Left ventricle myocardium inferior (tissue), 1 donor: ENCODE measurements around the gene MBTPS1. TPM values are rescaled to one million over a fixed set of nuclear protein-coding genes. Genes with fewer than 3 reads are reported as not detected.

ENCODE experiments used
- DNase-seq: peaks from one replicate; pipeline ENCODE4 v3.0.0-alpha.2; 2020
- H3K27ac ChIP-seq: fragments of 200-600 bp; replicated peaks from 2 replicates; pipeline ENCODE4 v1.8.0; 2021
- H3K27me3 ChIP-seq: fragments of 200-600 bp; 2 replicates; pipeline ENCODE4 v1.8.0; 2021; ENCODE audit warnings: low read depth
- H3K36me3 ChIP-seq: fragments of 200-600 bp; 2 replicates; pipeline ENCODE4 v1.8.0; 2021
- H3K4me1 ChIP-seq: fragments of 200-600 bp; 2 replicates; pipeline ENCODE4 v1.8.0; 2021
- H3K4me3 ChIP-seq: fragments of 200-600 bp; 2 replicates; pipeline ENCODE4 v1.8.0; 2021; ENCODE audit warnings: mild to moderate bottlenecking, moderate library complexity
- H3K9me3 ChIP-seq: fragments of 200-600 bp; replicated peaks from 2 replicates; pipeline ENCODE4 v1.8.0; 2021
- intact Hi-C: fragments of 100-400 bp; cut with micrococcal nuclease; formaldehyde crosslinking; loops from one replicate; pipeline ENCODE4 v1.11.0; 2022
- total RNA-seq: library from RNA; stranded (reverse); fragmentation: NEBNext Ultra II Directional; extraction: Animal tissue kit (Norgen Biotek cat#: 25700); gene quantifications from one replicate; pipeline ENCODE4 v1.2.1, GENCODE V29; 2021
- TF ChIP-seq, protein P1 (sequence below): fragments of 200-600 bp; IDR thresholded peaks from 2 replicates; pipeline ENCODE4 v1.8.0; 2021; ENCODE audit warnings: antibody characterized with exemption, mild to moderate bottlenecking, borderline replicate concordance
- donor health status: DM: no; HTN: yes; CAD: no; lungs with severe emphysema.

MBTPS1 gene
- total RNA-seq, 1 donor from 2014 or later, result 72.5 TPM

DNA sequence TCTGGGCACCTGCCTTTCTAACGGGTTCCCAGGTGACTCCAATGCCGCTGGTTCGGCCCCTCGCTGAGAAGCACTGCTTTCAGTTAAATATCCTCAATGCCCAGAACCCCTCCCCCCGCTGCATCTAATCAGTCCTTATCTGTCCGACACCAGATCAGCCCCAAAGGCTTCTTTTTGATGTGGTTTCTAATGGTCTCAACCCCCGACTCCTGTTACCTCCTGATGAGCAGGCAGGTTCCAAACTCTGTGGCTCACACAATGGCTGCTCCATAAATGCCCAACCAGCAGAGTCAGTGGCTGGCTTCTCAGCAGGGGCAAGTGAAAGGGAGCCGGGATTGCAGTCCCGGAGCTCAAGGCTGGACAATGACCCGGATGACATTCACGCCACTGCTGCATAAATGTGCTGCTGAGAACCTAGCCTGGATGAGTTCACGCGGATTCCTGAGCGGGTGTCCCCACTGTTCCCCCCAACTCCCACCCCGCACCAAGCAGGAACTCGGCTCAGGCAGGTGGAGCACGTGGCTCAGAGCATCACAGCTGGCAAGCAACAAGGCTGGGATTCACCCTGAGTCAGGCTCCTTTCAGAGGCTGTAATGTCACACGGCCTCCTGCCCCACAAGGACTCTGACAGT is 73.1 kb downstream of the MBTPS1 start:
- H3K4me1 ChIP-seq, result peaks cover 16% of the 10 kb centered on the region
- H3K27ac ChIP-seq, result no peak overlapping the region
- DNase-seq, result no peak
- peaks cover 32% of the 10 kb centered on the region for H3K27me3 ChIP-seq
- peaks cover 2% of the 10 kb centered on the region for H3K36me3 ChIP-seq
- intact Hi-C loops, result no loop called here
- no peaks in the 10 kb centered on the region for H3K9me3 ChIP-seq
- TF ChIP-seq, protein P1, sequence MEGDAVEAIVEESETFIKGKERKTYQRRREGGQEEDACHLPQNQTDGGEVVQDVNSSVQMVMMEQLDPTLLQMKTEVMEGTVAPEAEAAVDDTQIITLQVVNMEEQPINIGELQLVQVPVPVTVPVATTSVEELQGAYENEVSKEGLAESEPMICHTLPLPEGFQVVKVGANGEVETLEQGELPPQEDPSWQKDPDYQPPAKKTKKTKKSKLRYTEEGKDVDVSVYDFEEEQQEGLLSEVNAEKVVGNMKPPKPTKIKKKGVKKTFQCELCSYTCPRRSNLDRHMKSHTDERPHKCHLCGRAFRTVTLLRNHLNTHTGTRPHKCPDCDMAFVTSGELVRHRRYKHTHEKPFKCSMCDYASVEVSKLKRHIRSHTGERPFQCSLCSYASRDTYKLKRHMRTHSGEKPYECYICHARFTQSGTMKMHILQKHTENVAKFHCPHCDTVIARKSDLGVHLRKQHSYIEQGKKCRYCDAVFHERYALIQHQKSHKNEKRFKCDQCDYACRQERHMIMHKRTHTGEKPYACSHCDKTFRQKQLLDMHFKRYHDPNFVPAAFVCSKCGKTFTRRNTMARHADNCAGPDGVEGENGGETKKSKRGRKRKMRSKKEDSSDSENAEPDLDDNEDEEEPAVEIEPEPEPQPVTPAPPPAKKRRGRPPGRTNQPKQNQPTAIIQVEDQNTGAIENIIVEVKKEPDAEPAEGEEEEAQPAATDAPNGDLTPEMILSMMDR, result no peak
- H3K4me3 ChIP-seq, result no peak overlapping the region

DNA sequence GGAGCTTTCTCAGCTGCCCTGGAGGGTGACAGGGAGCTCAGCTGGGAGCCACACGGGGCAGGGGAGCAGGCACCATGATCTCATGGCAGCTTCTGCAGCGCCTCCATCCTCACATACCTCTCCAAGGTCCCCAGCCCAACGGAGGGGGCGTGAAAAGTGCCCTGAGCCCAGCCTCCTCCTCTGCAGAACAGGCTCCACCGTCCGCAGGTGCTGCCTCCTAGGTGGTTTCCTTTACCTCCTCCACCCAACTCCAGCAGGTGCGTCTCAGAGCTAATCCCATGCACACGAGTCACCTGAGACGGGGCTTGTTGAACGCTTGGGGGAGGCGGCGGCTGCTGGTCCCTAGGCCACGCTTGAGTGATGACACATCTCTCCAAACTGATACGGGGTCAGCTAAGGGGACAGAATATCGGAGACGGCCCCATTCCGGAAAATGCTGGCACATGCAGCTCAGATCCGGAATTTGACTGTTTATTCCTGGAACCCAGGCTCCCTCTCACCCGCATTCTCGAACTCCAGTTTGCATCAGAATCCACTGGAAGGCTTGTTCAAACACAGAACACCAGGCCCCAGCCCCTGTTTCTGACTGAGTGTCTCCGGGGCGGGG is 73.8 kb downstream of the MBTPS1 start:
- Histone ChIP-seq H3K4me3 (no peak overlapping the region), H3K36me3 (no peaks in the 10 kb centered on the region), H3K9me3 (no peaks in the 10 kb centered on the region), H3K4me1 (peaks cover 16% of the 10 kb centered on the region), H3K27ac (no peak overlapping the region), H3K27me3 (peaks cover 32% of the 10 kb centered on the region)
- TF ChIP-seq, protein P1, result no peak
- DNase-seq, result no peak
- intact Hi-C loops, result no loop called here

DNA sequence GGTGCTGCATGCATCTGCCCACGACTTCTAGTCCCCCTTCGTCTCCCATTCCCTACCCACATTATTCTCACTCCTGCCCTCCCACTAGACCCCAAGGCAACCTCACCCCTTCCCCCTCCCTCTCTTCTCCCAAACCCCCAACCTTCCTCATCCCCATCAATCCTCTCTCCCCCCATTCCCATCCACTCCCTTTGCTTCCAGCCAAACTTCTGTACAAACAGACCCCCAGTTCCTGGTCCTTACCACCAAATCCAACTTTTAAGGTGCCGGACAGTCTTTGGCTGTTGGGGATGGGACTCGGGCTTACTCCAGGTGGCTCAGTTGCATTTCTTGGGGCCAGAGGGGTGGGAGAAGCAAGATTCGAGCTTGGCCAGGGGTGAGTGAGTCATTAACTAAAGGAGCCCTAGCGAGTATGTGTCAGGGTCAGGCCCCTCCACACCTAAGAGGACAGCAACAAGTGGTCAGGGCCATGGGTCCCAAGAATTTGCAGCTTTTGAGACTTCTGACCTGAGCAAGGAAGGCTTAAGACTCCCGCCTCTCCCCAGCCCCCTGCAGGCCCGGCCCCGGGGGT is 74.3 kb downstream of the MBTPS1 start, which contains the start of gene SLC38A8:
TSS of gene SLC38A8 (minus strand) at position 488 of the 571 bp plus-strand sequence. CDS start 638 bp downstream, outside the sequence.
- no peak within 1 kb of the TSS for H3K27ac ChIP-seq
- no peaks in the 10 kb centered on the region for H3K36me3 ChIP-seq
- no peak for DNase-seq
- peaks cover 16% of the 10 kb centered on the region for H3K4me1 ChIP-seq
- H3K27me3 ChIP-seq, result peaks cover 32% of the 10 kb centered on the region
- intact Hi-C loops, result no loop called here
- TF ChIP-seq, protein P1, result no peak
- no peaks in the 10 kb centered on the region for H3K9me3 ChIP-seq
- no peak within 1 kb of the TSS for H3K4me3 ChIP-seq

DNA sequence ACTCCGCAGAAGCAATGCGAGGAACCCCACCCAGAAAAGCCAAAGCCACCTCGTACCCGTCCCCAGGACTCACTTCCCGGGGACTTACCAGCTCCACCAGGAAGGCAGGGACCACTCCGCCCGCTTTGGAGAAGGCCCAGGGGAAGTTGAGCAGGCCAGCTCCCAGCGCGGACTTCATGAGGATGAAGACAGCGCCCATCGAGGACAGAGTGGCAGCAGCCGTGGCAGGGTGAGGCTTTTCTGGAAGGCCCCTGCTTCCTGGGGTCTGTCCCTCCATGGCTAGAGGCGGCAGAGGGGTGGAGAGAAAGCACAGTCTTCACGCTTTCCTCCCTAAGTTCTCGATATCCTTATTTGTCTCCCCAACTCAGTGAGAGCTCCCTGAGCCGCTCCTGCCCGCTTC is 74.9 kb downstream of the MBTPS1 start:
- no peaks in the 10 kb centered on the region for H3K36me3 ChIP-seq
- no peak overlapping the region for H3K4me3 ChIP-seq
- DNase-seq, result no peak
- no peak overlapping the region for H3K27ac ChIP-seq
- intact Hi-C loops, result no loop called here
- H3K27me3 ChIP-seq, result peaks cover 32% of the 10 kb centered on the region
- no peaks in the 10 kb centered on the region for H3K9me3 ChIP-seq
- H3K4me1 ChIP-seq, result peaks cover 16% of the 10 kb centered on the region
- TF ChIP-seq, protein P1, result no peak

DNA sequence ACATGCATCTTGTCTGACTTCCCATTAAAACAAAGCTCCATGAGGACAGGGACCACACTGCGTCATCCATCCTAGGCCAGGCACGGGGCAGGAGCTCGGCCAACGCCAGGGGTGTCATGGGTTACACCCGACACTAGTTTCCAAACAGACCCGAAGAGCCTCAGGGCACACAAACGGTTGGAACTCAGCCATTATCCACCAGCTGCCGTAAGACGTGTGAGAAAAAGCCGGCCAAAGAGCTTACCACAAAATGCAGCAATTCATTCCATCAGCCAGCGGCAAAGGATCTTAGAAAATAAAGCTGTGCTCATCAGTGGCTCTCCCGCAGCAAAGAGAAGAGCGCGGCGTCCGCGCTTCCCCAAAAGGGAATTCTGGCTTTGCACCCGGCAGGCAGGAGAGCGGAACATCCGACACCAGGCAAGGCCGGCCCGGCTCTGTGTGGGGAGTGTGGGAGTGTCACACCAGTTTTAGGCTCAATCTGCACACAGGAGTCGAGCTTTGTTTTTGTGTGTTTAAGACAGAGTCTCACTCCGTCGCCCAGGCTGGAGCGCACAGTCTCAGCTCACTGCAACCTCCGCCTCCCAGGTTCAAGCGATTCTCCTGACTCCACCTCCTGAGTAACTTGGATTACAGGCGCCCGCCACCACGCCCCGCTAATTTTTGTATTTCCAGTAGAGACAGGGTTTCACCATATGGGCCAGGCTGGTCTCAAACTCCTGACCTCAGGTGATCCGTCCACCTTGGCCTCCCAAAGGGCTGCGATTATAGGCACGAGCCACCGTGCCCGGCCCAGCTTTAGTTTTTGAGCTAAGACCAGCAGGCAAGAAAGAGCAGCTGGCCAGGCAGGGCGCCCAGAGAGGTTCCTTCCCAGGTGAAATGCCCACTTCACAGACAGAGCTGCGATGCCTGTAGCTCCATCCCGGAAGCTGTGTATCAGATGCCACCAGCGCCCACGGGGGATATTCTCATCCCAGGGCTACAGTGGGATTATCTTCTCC is 75.6 kb downstream of the MBTPS1 start:
- Histone ChIP-seq H3K4me1 (peaks cover 16% of the 10 kb centered on the region), H3K9me3 (peaks cover 6% of the 10 kb centered on the region), H3K27ac (no peak overlapping the region), H3K4me3 (no peak overlapping the region), H3K27me3 (peaks cover 32% of the 10 kb centered on the region), H3K36me3 (no peaks in the 10 kb centered on the region)
- TF ChIP-seq, protein P1, result no peak
- DNase-seq, result no peak
- intact Hi-C loops, result no loop called here
